Breast epithelium (tissue), 4 donors: ENCODE measurements around the gene BABAM2. TPM values are rescaled to one million over a fixed set of nuclear protein-coding genes. Genes with fewer than 3 reads are reported as not detected.

ENCODE experiments used
- DNase-seq, 2 donors: peaks; one replicate each; pipeline ENCODE4 v3.0.0-alpha.2; 2019; ENCODE audit warnings: low spot score in 2 of 2
- H3K27ac ChIP-seq, 2 donors: fragments of 200-600 bp; sonication (generic) in 1 of 2; one replicate each; pipeline ENCODE4 v1.5.1; 2016 to 2019; ENCODE audit warnings: mild to moderate bottlenecking in 1 of 2
- H3K27me3 ChIP-seq, 2 donors: fragments of 200-600 bp; sonication (generic) in 1 of 2; one replicate each; pipeline versions ENCODE4 v1.5.1 to v1.6.0; 2017 to 2019; ENCODE audit warnings: control low read depth in 1 of 2, mild to moderate bottlenecking in 1 of 2
- H3K36me3 ChIP-seq: fragments of 200-600 bp; one replicate; pipeline ENCODE4 v1.5.1; 2019
- H3K4me1 ChIP-seq, 2 donors: fragments of 200-600 bp; sonication (generic); one replicate each; pipeline ENCODE4 v1.5.1; 2016 to 2019; ENCODE audit warnings: control low read depth in 1 of 2
- H3K4me3 ChIP-seq, 3 donors: fragments of 200-600 bp; sonication (generic); 1 replicate in 2 of 3; 2 replicates in 1 of 3; pipeline ENCODE4 v1.5.1; 2016 to 2019; ENCODE audit warnings: mild to moderate bottlenecking in 3 of 3, moderate library complexity in 2 of 3
- H3K9me3 ChIP-seq, 2 donors: fragments of 200-600 bp; sonication (generic) in 1 of 2; one replicate each; pipeline ENCODE4 v1.5.1; 2016 to 2019; ENCODE audit warnings: control low read depth in 1 of 2
- CTCF ChIP-seq, 3 donors: fragments of 450-650 bp; IDR thresholded peaks; one replicate each; pipeline ENCODE4 v1.5.1; 2016 to 2017; ENCODE audit warnings: antibody characterized with exemption in 3 of 3, mild to moderate bottlenecking in 3 of 3, moderate library complexity in 3 of 3
- POLR2A ChIP-seq: fragments of 450-650 bp; IDR thresholded peaks from one replicate; pipeline ENCODE4 v1.6.1; 2016; ENCODE audit warnings: antibody characterized with exemption, mild to moderate bottlenecking, moderate library complexity
- POLR2AphosphoS5 ChIP-seq, 3 donors: sonication (generic); formaldehyde crosslinking; IDR thresholded peaks; one replicate each; pipeline ENCODE4 v1.6.1; 2017; ENCODE audit warnings: antibody characterized with exemption in 3 of 3
- intact Hi-C: fragments of 100-400 bp; cut with DNase I; formaldehyde crosslinking; loops from one replicate; pipeline ENCODE4 v1.15.1; 2023; ENCODE audit warnings: low total_unique reads
- total RNA-seq, 3 donors: library from RNA; depleted of rRNA; stranded (reverse); fragments of >200 nt; gene quantifications; one replicate each; pipeline ENCODE4 v1.1.0, GENCODE V29; 2016

BABAM2 gene
- total RNA-seq, 3 donors from 2014 or later, result 34.7 to 46.2 (median 37.4) TPM

- no peaks in the 10 kb centered on the region for H3K4me1 ChIP-seq
- H3K9me3 ChIP-seq, result no peaks in the 10 kb centered on the region
- intact Hi-C loops, result no loop called here
- no peak overlapping the region for H3K4me3 ChIP-seq
- no peaks in the 10 kb centered on the region for H3K27me3 ChIP-seq
- H3K36me3 ChIP-seq, result no peaks in the 10 kb centered on the region
- no peak overlapping the region for H3K27ac ChIP-seq
- DNase-seq, result no peak
- no peak for TF ChIP-seq POLR2AphosphoS5 (IDR thresholded peaks at IDR 0.05)
- TF ChIP-seq POLR2A, result no peak
- no peak for TF ChIP-seq CTCF (IDR thresholded peaks at IDR 0.05)
These were observed 319.3 kb downstream of the BABAM2 start for GRCh38 chr2:28209864-28210263.

GRCh38 chr2:28210535-28210934, 320.0 kb downstream of the BABAM2 start:
- H3K27me3 ChIP-seq, result no peaks in the 10 kb centered on the region
- intact Hi-C loops, result no loop called here
- H3K9me3 ChIP-seq, result no peaks in the 10 kb centered on the region
- no peaks in the 10 kb centered on the region for H3K36me3 ChIP-seq
- TF ChIP-seq POLR2AphosphoS5 (IDR thresholded peaks at IDR 0.05) (no peak), CTCF (IDR thresholded peaks at IDR 0.05) (no peak), POLR2A (no peak)
- DNase-seq, result no peak
- no peaks in the 10 kb centered on the region for H3K4me1 ChIP-seq
- H3K27ac ChIP-seq, result no peak overlapping the region
- H3K4me3 ChIP-seq, result no peak overlapping the region

GRCh38 chr2:28216331-28216730, 325.8 kb downstream of the BABAM2 start:
- intact Hi-C loops, result no loop called here
- DNase-seq, result no peak
- Histone ChIP-seq H3K36me3 (no peaks in the 10 kb centered on the region), H3K9me3 (no peaks in the 10 kb centered on the region), H3K4me3 (no peak overlapping the region), H3K27me3 (no peaks in the 10 kb centered on the region), H3K4me1 (no peaks in the 10 kb centered on the region), H3K27ac (no peak overlapping the region)
- no peak for TF ChIP-seq POLR2A
- TF ChIP-seq CTCF (IDR thresholded peaks at IDR 0.05), result no peak
- no peak for TF ChIP-seq POLR2AphosphoS5 (IDR thresholded peaks at IDR 0.05)

GRCh38 chr2:28217042-28217740, 326.7 kb downstream of the BABAM2 start:
- intact Hi-C loops, result no loop called here
- no peaks in the 10 kb centered on the region for H3K36me3 ChIP-seq
- no peak for DNase-seq
- H3K27me3 ChIP-seq, result no peaks in the 10 kb centered on the region
- TF ChIP-seq POLR2AphosphoS5 (IDR thresholded peaks at IDR 0.05) (no peak), CTCF (IDR thresholded peaks at IDR 0.05) (no peak), POLR2A (no peak)
- no peaks in the 10 kb centered on the region for H3K4me1 ChIP-seq
- H3K27ac ChIP-seq, result no peak overlapping the region
- H3K4me3 ChIP-seq, result no peak overlapping the region
- H3K9me3 ChIP-seq, result no peaks in the 10 kb centered on the region

- H3K27me3 ChIP-seq, result no peaks in the 10 kb centered on the region
- no peaks in the 10 kb centered on the region for H3K4me1 ChIP-seq
- H3K4me3 ChIP-seq, result no peak overlapping the region
- DNase-seq, result no peak
- TF ChIP-seq POLR2AphosphoS5 (IDR thresholded peaks at IDR 0.05), result no peak
- TF ChIP-seq POLR2A, result no peak
- TF ChIP-seq CTCF (IDR thresholded peaks at IDR 0.05), result no peak
- no peaks in the 10 kb centered on the region for H3K36me3 ChIP-seq
- H3K9me3 ChIP-seq, result no peaks in the 10 kb centered on the region
- intact Hi-C loops, result no loop called here
- no peak overlapping the region for H3K27ac ChIP-seq
These were observed 328.6 kb downstream of the BABAM2 start for GRCh38 chr2:28219138-28219537.
